Aorta (tissue), 5 donors: ENCODE results near the gene PPRC1. TPM values are rescaled to one million over a fixed set of nuclear protein-coding genes. Genes with fewer than 3 reads are reported as not detected.

Experiments used
- ATAC-seq: fragments of 200-7000 bp; cut with Tn5 transposase; one replicate; pipeline ENCODE4 v1.9.1; 2022; ENCODE audit warnings: moderate library complexity; ENCODE audit not compliant: low FRiP score
- DNase-seq, 2 donors: peaks; one replicate each; pipeline ENCODE4 v3.0.0-alpha.2; 2020
- H3K27ac ChIP-seq, 2 donors: one replicate each; pipeline ENCODE4 v1.5.1; 2013; ENCODE audit warnings: low read length in 2 of 2, mild to moderate bottlenecking in 2 of 2, moderate library complexity in 2 of 2, control low read depth in 1 of 2, inconsistent platforms in 1 of 2, low read depth in 1 of 2
- H3K27me3 ChIP-seq, 2 donors: one replicate each; pipeline ENCODE4 v1.6.1; 2013; ENCODE audit warnings: control low read depth in 1 of 2, low read length in 1 of 2, mild to moderate bottlenecking in 1 of 2, moderate library complexity in 1 of 2; ENCODE audit not compliant: insufficient read depth in 2 of 2, control insufficient read depth in 1 of 2
- H3K36me3 ChIP-seq, 2 donors: one replicate each; pipeline ENCODE4 v1.6.1; 2013; ENCODE audit warnings: control low read depth in 1 of 2, low read length in 1 of 2, mild to moderate bottlenecking in 1 of 2; ENCODE audit not compliant: insufficient read depth in 2 of 2, control insufficient read depth in 1 of 2
- H3K4me1 ChIP-seq, 2 donors: one replicate each; pipeline ENCODE4 v1.6.1; 2013; ENCODE audit warnings: low read length in 2 of 2, control low read depth in 1 of 2, mild to moderate bottlenecking in 1 of 2, moderate library complexity in 1 of 2; ENCODE audit not compliant: insufficient read depth in 2 of 2, control insufficient read depth in 1 of 2
- H3K4me3 ChIP-seq, 2 donors: one replicate each; pipeline ENCODE4 v1.5.1; 2013; ENCODE audit warnings: low read length in 2 of 2, control low read depth in 1 of 2, mild to moderate bottlenecking in 1 of 2
- H3K9me3 ChIP-seq: one replicate; pipeline ENCODE4 v1.6.1; 2013; ENCODE audit warnings: mild to moderate bottlenecking, low read length; ENCODE audit not compliant: control insufficient read depth
- WGBS, 2 donors: extraction: QIAGEN DNeasy Blood & Tissue Kit; methylation state at CpG; one replicate each; pipeline ENCODE4 v1.1.7; 2013; 5-methylcytosine and 5-hydroxymethylcytosine counted together
- intact Hi-C, 2 donors: fragments of 100-400 bp; cut with DNase I; formaldehyde crosslinking; loops; one replicate each; pipeline versions ENCODE4 v1.14.2 to v1.15.0; 2022
- polyA plus RNA-seq, 2 donors: library from polyadenylated mRNA; stranded (reverse); fragments of 200-250 nt; gene quantifications; one replicate each; pipeline ENCODE4 v1.2.3, GENCODE V29; 2013
- total RNA-seq, 2 donors: library from RNA; stranded (reverse); fragmentation: NEBNext Ultra II Directional; extraction: Animal tissue kit (Norgen Biotek cat#: 25700); gene quantifications; one replicate each; pipeline ENCODE4 v1.2.1, GENCODE V29; 2021
- donor health status: healthy with polysubstance abuse.
- donor health status: Bipolar disorder and iron deficiency.
- donor health status: DM: no; HTN: no; CAD: no.
- donor health status: DM: no; HTN: no; CAD: no.
- donor health status: DM: yes; HTN: yes; CAD: no.

The PPRC1 gene
- total and polyA plus RNA-seq, 4 donors: 9.8 to 35.9 (median 24.8) TPM

DNA sequence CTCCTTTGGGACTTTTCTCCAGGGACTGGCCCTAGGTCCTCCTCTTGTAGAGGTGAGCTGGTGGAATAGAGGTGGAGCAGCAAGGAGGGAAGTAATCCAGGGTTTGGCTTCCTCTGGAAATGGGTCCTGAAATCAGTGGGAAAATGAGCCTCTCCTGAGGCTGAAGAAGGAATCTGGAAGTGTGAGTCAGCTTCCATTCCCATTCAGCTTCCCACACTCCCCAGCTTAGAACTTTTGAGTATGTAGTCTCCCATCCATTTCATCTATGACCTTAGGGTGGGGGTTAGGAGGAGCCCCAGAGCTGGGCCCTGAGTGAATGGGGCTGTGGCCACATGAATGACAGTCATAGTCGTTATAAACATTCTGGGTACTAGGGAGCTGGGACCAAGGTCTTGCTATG is 30.4 kb upstream of the PPRC1 start:
- H3K27ac ChIP-seq: no peak overlapping the region
- H3K4me3 ChIP-seq: no peak overlapping the region
- H3K9me3 ChIP-seq: no peaks in the 10 kb centered on the region
- H3K4me1 ChIP-seq: no peaks in the 10 kb centered on the region
- 75 to 82% methylated on average over 1 of the region's 1 CpG for WGBS, 2 donors
- ATAC-seq (no peak), DNase-seq (no peak)
- no peaks in the 10 kb centered on the region for H3K36me3 ChIP-seq
- intact Hi-C loops: no loop called here
- no peaks in the 10 kb centered on the region for H3K27me3 ChIP-seq

DNA sequence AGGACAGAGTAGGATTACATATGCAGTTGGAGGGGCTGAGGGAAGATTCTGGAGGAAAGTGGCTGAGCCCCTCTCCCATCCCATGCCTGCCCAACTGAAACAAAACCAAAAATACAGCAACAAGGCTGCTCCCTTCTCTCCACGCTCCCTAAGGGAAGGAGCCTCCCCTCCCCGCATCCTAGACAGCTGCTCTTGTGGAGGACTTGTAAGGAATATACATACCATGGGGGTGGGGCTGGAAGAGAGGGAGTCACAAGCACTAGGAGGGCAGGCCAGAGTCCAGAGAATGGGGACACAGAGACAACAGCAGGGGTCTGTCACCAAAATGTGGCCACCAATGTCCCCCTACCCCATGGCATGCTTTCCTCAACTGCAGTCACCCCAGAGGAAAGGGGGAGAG is 25.8 kb upstream of the PPRC1 start:
- H3K27ac ChIP-seq: no peak overlapping the region
- peaks cover 5 to 12% of the 10 kb centered on the region in 2 donors for H3K36me3 ChIP-seq
- H3K4me1 ChIP-seq: no peaks in the 10 kb centered on the region
- 72 to 78% methylated on average over 2 of the region's 2 CpGs for WGBS, 2 donors
- ATAC-seq: no peak
- DNase-seq: no peak
- no peak overlapping the region for H3K4me3 ChIP-seq
- H3K27me3 ChIP-seq: no peaks in the 10 kb centered on the region
- intact Hi-C loops: no loop called here
- no peaks in the 10 kb centered on the region for H3K9me3 ChIP-seq

DNA sequence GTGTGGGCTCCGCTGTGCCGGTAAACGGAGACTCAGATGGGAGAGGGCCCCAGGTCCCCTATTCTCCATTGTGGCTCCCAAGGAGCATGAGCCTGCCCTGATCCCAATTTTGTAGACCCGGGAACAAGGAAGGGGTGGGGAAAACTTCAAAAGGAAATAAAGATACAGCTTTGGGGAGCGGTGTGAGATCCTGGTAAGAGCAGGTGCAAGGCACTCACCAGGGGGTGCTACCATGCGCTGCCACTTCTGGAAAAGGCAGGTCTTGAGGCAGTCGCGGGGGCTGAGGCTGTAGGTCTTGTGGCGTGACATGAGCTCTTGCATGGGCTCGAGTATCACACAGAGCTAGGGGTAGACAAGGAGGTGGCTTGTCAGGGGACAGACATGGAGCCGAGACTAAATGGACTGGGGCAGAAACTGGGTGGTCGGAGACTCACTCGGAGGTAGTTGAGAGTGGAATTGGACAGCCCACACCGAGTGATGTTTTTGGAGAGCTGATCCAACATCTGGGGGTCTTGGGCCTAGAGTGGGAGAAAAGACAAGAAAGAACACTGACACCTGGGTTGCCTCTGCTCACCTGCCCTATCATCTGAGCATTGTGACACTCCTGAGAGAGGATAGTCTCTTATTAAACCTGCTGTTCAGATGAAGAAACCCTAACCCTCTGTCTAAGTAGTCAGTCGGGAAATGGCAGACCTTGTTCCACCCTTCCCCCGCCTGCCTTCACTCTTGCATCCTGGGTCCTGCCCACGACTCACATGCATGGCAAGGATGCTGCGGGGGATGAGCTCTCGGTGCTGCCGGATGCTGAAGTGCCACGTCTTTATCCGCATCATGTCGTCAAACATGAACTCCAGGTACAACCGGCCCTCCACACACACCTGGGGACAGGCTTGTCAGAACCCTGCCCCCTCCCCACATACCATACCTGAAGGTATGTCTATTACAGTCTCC is 23.4 kb upstream of the PPRC1 start:
- no peaks in the 10 kb centered on the region for H3K27me3 ChIP-seq
- no peak overlapping the region for H3K27ac ChIP-seq
- H3K4me3 ChIP-seq: no peak overlapping the region
- H3K36me3 ChIP-seq: peaks cover 5 to 12% of the 10 kb centered on the region in 2 donors
- DNase-seq (no peak), ATAC-seq (no peak)
- H3K9me3 ChIP-seq: no peaks in the 10 kb centered on the region
- intact Hi-C loops: no loop called here
- WGBS, 2 donors: 89% methylated on average over 24 of the region's 24 CpGs
- no peaks in the 10 kb centered on the region for H3K4me1 ChIP-seq

DNA sequence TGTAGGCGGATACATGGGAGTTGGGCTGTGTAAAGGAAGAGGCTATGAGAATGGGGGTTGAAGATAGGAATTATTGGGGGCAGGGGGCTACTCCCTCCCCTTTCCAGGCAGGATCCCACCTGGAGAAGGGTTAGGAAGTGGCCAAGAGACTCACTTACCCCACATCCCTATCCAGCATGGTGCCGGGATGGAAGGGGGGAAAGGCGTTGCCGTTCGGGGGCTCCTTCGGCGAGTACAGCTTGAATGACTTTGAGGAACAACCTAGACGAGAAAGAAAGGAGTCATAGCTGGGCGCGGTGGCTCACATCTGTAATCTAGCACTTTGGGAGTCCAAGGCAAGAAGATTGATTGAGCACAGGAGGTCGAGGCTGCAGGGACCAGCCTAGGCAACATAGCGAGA is 21.6 kb upstream of the PPRC1 start:
- Histone ChIP-seq H3K9me3 (no peaks in the 10 kb centered on the region), H3K27ac (no peak overlapping the region), H3K4me1 (no peaks in the 10 kb centered on the region), H3K4me3 (no peak overlapping the region), H3K36me3 (peaks cover 5 to 12% of the 10 kb centered on the region in 2 donors), H3K27me3 (no peaks in the 10 kb centered on the region)
- 89 to 91% methylated on average over 12 of the region's 12 CpGs for WGBS, 2 donors
- no peak for DNase-seq
- ATAC-seq: no peak
- intact Hi-C loops: no loop called here

DNA sequence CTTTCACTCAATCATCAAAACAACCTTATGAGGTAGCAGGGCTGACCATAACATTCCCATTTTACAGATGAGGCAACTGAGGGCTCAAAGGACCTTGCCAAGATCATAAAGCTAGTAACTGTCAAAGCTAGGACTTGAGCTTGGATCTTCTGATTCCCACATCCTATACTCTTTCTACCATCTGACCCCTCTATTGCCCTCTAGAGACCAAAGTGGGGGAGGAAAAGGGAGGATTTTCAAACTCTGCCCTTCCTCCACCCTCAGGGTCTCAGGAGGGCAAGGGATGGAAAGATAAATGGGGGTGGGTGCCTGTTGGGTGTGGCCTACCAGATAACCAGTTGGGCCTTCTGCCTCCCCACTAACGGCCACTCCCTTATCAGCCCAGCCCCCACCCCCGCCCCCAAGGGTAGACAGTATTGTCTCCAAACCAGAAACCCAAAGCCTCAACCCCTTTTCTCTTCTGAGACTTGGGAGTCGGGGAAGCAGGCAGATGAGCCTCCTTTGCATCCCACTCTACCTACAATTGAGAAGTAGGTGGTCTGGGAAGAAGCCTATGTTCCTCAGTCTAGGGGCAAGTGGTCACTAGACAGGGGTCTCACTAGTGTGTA is 20.5 kb upstream of the PPRC1 start:
- Histone ChIP-seq H3K27ac (no peak overlapping the region), H3K27me3 (no peaks in the 10 kb centered on the region), H3K36me3 (peaks cover 5 to 12% of the 10 kb centered on the region in 2 donors), H3K4me3 (no peak overlapping the region), H3K9me3 (no peaks in the 10 kb centered on the region), H3K4me1 (no peaks in the 10 kb centered on the region)
- 56 to 59% methylated on average over 3 of the region's 3 CpGs for WGBS, 2 donors
- DNase-seq (no peak), ATAC-seq (no peak)
- intact Hi-C loops: no loop called here

DNA sequence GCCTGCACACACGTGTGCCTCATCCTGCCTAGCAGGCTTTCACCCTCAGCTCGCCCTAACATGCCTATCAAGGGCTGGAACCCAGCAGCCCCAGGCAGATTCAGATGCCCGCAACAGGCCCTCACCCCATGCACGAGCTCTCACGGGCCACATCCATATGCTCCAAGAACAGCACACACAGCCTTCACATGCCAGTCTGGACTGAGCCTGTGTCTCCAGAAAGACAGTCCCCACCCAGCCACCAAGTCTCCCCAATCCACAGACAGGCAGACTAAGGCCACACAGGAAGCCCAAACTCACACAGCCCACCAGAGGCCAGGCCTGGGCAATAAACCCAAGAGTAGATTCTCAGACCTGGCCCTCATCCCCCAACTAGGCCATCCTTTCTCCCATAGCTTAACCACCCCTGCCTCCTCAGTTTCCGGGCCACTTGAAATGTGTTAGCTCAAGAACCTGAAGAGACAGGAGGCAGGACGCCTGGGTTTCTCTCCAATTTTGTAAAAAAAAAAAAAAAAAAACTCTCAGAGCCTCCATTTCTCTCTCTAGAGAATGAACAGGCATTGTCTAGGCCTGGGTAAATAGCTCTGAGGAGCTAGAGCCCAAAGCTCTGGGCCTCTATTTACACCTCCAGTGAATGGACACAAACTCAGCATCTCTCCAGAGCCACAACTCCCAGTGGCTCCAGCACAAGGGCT is 19.4 kb upstream of the PPRC1 start:
- Histone ChIP-seq H3K4me1 (no peaks in the 10 kb centered on the region), H3K27ac (no peak overlapping the region), H3K27me3 (no peaks in the 10 kb centered on the region), H3K9me3 (no peaks in the 10 kb centered on the region), H3K36me3 (peaks cover 5 to 12% of the 10 kb centered on the region in 2 donors), H3K4me3 (no peak overlapping the region)
- intact Hi-C loops: no loop called here
- ATAC-seq (no peak), DNase-seq (no peak)
- 29 to 43% methylated on average over 7 of the region's 7 CpGs for whole genome bisulfite sequencing, 2 donors

DNA sequence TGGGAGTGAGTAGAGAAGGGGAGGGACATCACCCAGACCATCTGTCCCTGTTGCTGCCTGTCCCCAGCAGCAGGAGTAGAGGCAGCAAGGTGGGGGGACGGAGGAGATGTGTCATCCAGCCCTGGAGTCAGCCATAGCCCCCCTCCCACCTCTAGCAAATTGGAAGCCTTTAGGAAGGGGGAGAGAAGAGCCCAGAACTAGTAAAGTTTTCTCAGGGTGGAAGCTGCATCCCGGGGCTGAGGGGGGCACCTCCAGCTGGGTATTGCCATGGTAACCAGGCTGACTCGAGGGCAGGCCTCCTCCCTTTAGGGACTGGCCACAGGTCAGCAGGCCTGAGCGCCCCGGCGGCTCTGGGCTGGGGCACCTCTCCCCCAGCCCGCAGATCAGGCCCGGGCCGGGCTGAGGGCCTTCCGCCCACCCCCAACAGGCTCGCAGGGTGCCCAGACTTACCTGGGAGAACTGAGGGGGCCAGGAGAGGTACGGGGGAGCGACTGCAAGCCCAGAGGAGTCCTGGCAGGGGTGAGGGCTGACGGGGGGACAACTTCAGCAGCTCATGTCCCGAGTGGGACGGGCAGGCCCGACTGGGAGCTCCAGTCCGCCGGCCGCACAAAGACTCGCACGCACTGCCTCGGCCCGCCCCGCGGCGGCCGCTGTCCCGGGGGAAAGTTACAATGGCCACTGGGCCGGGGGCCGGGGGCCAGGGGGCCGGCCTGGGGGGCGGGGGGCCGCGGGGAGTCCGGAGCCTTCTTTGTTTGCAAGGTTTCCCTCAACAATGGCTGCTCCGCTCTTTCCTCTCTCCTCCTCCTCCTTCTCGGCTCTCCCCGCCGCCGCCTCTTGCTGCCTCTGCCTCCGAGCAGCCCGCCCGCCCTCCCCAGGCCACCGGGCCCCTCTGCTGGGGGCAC is 18.6 kb upstream of the PPRC1 start:
- Histone ChIP-seq H3K27me3 (no peaks in the 10 kb centered on the region), H3K4me1 (no peaks in the 10 kb centered on the region), H3K9me3 (no peaks in the 10 kb centered on the region), H3K27ac (no peak overlapping the region), H3K36me3 (peaks cover 5 to 8% of the 10 kb centered on the region in 2 donors), H3K4me3 (peak overlapping the region; percentile 50 to 63)
- ATAC-seq: no peak
- 1 to 3% methylated on average over 36 to 45 of the region's 45 CpGs for WGBS, 2 donors
- intact Hi-C loops: no loop called here
- peak; percentile 58 to 81 for DNase-seq
